OCI-LY3 (cell line): ENCODE data around the gene NLGN1.

Experiments used
- H2AFZ ChIP-seq: fragments of 200-600, 300-600 bp; shearing (Covaris generic); 2 replicates; pipeline ENCODE4 v1.6.0; 2014; ENCODE audit warnings: antibody characterized with exemption, low read depth, low read length
- H3K27ac ChIP-seq: fragments of 200-600, 300-600 bp; sonication (generic); 2 replicates; pipeline ENCODE4 v1.5.1; 2014; ENCODE audit warnings: mild to moderate bottlenecking, low read length, moderate library complexity, mixed read lengths
- H3K27me3 ChIP-seq: fragments of 200-600, 300-600 bp; sonication (generic); 2 replicates; pipeline ENCODE4 v1.6.1; 2014; ENCODE audit warnings: low read depth, low read length, mixed read lengths
- H3K36me3 ChIP-seq: fragments of 200-600, 300-600 bp; sonication (generic); replicated peaks from 2 replicates; pipeline ENCODE3; 2014; ENCODE audit warnings: low read depth, low read length, mixed read lengths
- H3K4me1 ChIP-seq: fragments of 300-600, 200-600 bp; sonication (generic); 2 replicates; pipeline ENCODE4 v1.6.1; 2014; ENCODE audit warnings: low read length, mixed read lengths
- H3K4me2 ChIP-seq: fragments of 200-600, 300-600 bp; sonication (generic); 2 replicates; pipeline ENCODE4 v1.6.1; 2014; ENCODE audit warnings: low read length, mixed read lengths
- H3K4me3 ChIP-seq: fragments of 300-600, 200-600 bp; sonication (generic); 2 replicates; pipeline ENCODE4 v1.5.1; 2014; ENCODE audit warnings: antibody characterized with exemption, mild to moderate bottlenecking, low read length, moderate library complexity
- H3K79me2 ChIP-seq: fragments of 300-600, 200-600 bp; shearing (Covaris generic); 2 replicates; pipeline ENCODE4 v1.6.1; 2014; ENCODE audit warnings: mild to moderate bottlenecking, low read length, mixed read lengths
- H3K9ac ChIP-seq: fragments of 300-600, 200-600 bp; shearing (Covaris generic); 2 replicates; pipeline ENCODE4 v1.6.0; 2014; ENCODE audit warnings: mild to moderate bottlenecking, low read length, moderate library complexity
- H3K9me3 ChIP-seq: fragments of 200-600, 300-600 bp; shearing (Covaris generic); 2 replicates; pipeline ENCODE4 v1.6.1; 2014; ENCODE audit warnings: low read length, mixed read lengths; ENCODE audit not compliant: insufficient read depth
- H4K20me1 ChIP-seq: fragments of 200-600, 300-600 bp; sonication (generic); 2 replicates; pipeline ENCODE4 v1.6.1; 2016; ENCODE audit warnings: low read length, mixed read lengths; ENCODE audit not compliant: insufficient read depth
- CTCF ChIP-seq: fragments of 200-600, 300-600 bp; sonication (generic); IDR thresholded peaks from 2 replicates; pipeline ENCODE4 v1.5.1; 2014; ENCODE audit warnings: antibody characterized with exemption, low read length, low read depth
- EZH2phosphoT487 ChIP-seq: fragments of 200-600 bp; shearing (Covaris generic); IDR thresholded peaks from 2 replicates; pipeline ENCODE4 v1.6.1; 2018; ENCODE audit warnings: antibody characterized with exemption, mixed run types, low read depth

The NLGN1 gene

GRCh38 chr3:174158674-174159073, 761.1 kb downstream of the NLGN1 start:
- TF ChIP-seq CTCF (no peak), EZH2phosphoT487 (no peak)
- Histone ChIP-seq H3K27me3 (no peaks in the 10 kb centered on the region), H3K4me2 (no peak overlapping the region), H3K27ac (no peak overlapping the region), H4K20me1 (no peaks in the 10 kb centered on the region), H3K9ac (no peak overlapping the region), H2AFZ (no peak overlapping the region; the same call in 1 of the 2 replicates), H3K4me1 (no peaks in the 10 kb centered on the region), H3K9me3 (no peaks in the 10 kb centered on the region), H3K79me2 (no peaks in the 10 kb centered on the region), H3K36me3 (no peaks in the 10 kb centered on the region), H3K4me3 (no peak overlapping the region)

GRCh38 chr3:174159604-174160003, 762.1 kb downstream of the NLGN1 start:
- TF ChIP-seq CTCF (no peak), EZH2phosphoT487 (no peak)
- no peak overlapping the region for H3K27ac ChIP-seq
- H3K27me3 ChIP-seq = no peaks in the 10 kb centered on the region
- H3K9ac ChIP-seq = no peak overlapping the region
- no peaks in the 10 kb centered on the region for H4K20me1 ChIP-seq
- H3K79me2 ChIP-seq = no peaks in the 10 kb centered on the region
- no peaks in the 10 kb centered on the region for H3K9me3 ChIP-seq
- H3K4me2 ChIP-seq = no peak overlapping the region
- no peak overlapping the region for H2AFZ ChIP-seq
- no peaks in the 10 kb centered on the region for H3K4me1 ChIP-seq
- no peak overlapping the region for H3K4me3 ChIP-seq
- H3K36me3 ChIP-seq = no peaks in the 10 kb centered on the region

- Histone ChIP-seq H3K4me3 (no peak overlapping the region), H3K9ac (no peak overlapping the region), H4K20me1 (no peaks in the 10 kb centered on the region), H3K27me3 (no peaks in the 10 kb centered on the region), H3K79me2 (no peaks in the 10 kb centered on the region), H3K9me3 (no peaks in the 10 kb centered on the region), H3K27ac (no peak overlapping the region), H3K4me2 (no peak overlapping the region), H2AFZ (no peak overlapping the region), H3K4me1 (no peaks in the 10 kb centered on the region), H3K36me3 (no peaks in the 10 kb centered on the region)
- TF ChIP-seq EZH2phosphoT487 = no peak
- TF ChIP-seq CTCF = no peak
Measured at GRCh38 chr3:174162550-174162949, 765.0 kb downstream of the NLGN1 start.

GRCh38 chr3:174168026-174168425, 770.5 kb downstream of the NLGN1 start:
- no peaks in the 10 kb centered on the region for H3K9me3 ChIP-seq
- no peaks in the 10 kb centered on the region for H4K20me1 ChIP-seq
- H3K27me3 ChIP-seq = no peaks in the 10 kb centered on the region
- no peak for TF ChIP-seq EZH2phosphoT487
- TF ChIP-seq CTCF = no peak
- no peak overlapping the region for H2AFZ ChIP-seq
- H3K36me3 ChIP-seq = no peaks in the 10 kb centered on the region
- no peak overlapping the region for H3K4me3 ChIP-seq
- H3K79me2 ChIP-seq = no peaks in the 10 kb centered on the region
- H3K27ac ChIP-seq = no peak overlapping the region
- H3K9ac ChIP-seq = no peak overlapping the region
- H3K4me2 ChIP-seq = no peak overlapping the region
- H3K4me1 ChIP-seq = no peaks in the 10 kb centered on the region
